ENCODE data around the gene PAQR3. TPM values are rescaled to one million over a fixed set of nuclear protein-coding genes. Genes with fewer than 3 reads are reported as not detected.

PAQR3 gene
- total and polyA plus RNA-seq, 10 of the 15 experiments (the other 5 are each of a cell fraction or from before 2014, with no cell fraction given), result 2.2 to 25.4 (median 7.2) TPM

DNA sequence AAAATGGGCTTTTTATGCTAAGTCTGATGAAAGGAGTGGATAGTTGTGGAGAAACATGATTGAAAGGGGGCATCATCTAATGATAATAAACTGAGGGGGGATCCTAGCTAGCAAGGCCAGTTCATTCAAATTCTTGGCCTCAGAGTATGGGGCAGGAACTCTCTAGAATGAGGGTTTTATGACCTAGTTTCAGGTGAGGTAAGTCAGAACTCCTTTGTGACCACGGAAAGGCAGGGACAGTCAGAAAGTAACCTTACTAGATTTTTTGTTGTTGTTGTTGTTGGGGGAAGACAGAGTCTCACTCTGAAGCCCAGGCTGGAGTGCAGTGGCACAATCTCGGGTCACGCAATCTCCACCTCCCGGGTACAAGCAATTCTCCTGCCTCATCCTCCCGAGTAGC lies 1.5 kb upstream of the PAQR3 start:
- Histone ChIP-seq H3K36me3 (ENCODE audit: control insufficient read depth in 2 of 2, insufficient read depth in 2 of 2, low read length in 1 of 2) (no peaks in the 10 kb centered on the region), H3K79me2 (ENCODE audit: control insufficient read depth, insufficient read depth, low read length) (peaks cover 1% of the 10 kb centered on the region), H3K27ac (ENCODE audit: control insufficient read depth, insufficient read depth) (no peak overlapping the region), H4K20me1 (ENCODE audit: control insufficient read depth, insufficient read depth) (no peaks in the 10 kb centered on the region), H3K9me3 (replicated peaks; ENCODE audit: control insufficient read depth, insufficient read depth, low read length) (no peaks in the 10 kb centered on the region), H3K27me3 (replicated peaks in 1 of 2; ENCODE audit: control insufficient read depth in 2 of 2, insufficient read depth in 2 of 2, low read length in 1 of 2) (peaks cover 0 to 2% of the 10 kb centered on the region in 2 experiments; a peak in 1 of 4 replicates), H3K4me1 (ENCODE audit: control insufficient read depth, insufficient read depth, low read length) (no peaks in the 10 kb centered on the region; the same call in 1 of the 2 replicates), H3K4me2 (ENCODE audit: control insufficient read depth, insufficient read depth) (no peak overlapping the region), H2AFZ (ENCODE audit: control insufficient read depth, low read depth, low read length) (no peak overlapping the region), H3K9ac (ENCODE audit: control insufficient read depth, insufficient read depth, low read length) (no peak overlapping the region), H3K4me3 (no peak overlapping the region)
- intact Hi-C loops (cut with micrococcal nuclease; ENCODE audit: unreplicated experiment) (no loop called here), in situ Hi-C loops (cut with MboI) (loop anchor here (10.0 kb wide), 1 partner anchor 1274 kb away; no protein-coding TSS in a partner anchor)
- TF ChIP-seq POLR2AphosphoS5 (IDR thresholded peaks at IDR 0.05; ENCODE audit: low read length) (no peak), RUNX3 (IDR thresholded peaks at IDR 0.05; ENCODE audit: low read length) (peak; percentile 40; the same call in 1 of the 2 replicates), MEF2A (IDR thresholded peaks at IDR 0.05; ENCODE audit: insufficient read depth, low read depth, low read length) (no peak), HDAC6 (IDR thresholded peaks at IDR 0.05; ENCODE audit: unreplicated experiment) (no peak)
- ATAC-seq, result peak; percentile 15; the same call in 2 of the 3 replicates
- 50% methylated on average over 5 of the region's 5 CpGs for WGBS (ENCODE audit: insufficient coverage, insufficient replicate concordance, low lambda C conversion rate, missing lambda C conversion rate)
- RAD21 ChIA-PET (ENCODE audit: unreplicated experiment), result no interaction called here
- FAIRE-seq, result no peak
- no TSS peak for BruUV-seq (replicated peaks)
- no peak for DNase-seq (ENCODE audit: low read depth, low spot score)
- POLR2A ChIA-PET, result no interaction called here
- CTCF ChIA-PET, result interaction anchor here (4.1 kb wide), 1 partner anchor 11 kb away, joined by 26 read pairs; no protein-coding TSS in a partner anchor
- SMC1A ChIA-PET (ENCODE audit: uncharacterized antibody, unreplicated experiment), result no interaction called here

DNA sequence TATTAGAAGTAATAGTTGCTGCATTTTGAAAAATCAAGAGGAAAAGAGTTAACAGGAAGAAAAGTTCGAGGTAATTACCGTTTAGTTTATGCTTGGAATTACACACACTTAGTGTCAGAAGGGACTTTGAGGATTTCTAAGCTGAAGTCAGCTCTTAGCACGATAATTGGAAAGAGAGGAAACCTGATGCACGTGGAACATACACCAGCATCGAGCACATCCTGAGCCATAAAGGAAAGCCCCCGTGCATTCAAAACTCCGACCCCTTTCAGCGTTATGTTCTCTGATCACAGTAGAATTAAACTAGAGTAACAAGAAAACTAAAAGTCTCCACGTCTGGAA lies 400 bp upstream of the PAQR3 start:
- TF ChIP-seq, protein P1, sequence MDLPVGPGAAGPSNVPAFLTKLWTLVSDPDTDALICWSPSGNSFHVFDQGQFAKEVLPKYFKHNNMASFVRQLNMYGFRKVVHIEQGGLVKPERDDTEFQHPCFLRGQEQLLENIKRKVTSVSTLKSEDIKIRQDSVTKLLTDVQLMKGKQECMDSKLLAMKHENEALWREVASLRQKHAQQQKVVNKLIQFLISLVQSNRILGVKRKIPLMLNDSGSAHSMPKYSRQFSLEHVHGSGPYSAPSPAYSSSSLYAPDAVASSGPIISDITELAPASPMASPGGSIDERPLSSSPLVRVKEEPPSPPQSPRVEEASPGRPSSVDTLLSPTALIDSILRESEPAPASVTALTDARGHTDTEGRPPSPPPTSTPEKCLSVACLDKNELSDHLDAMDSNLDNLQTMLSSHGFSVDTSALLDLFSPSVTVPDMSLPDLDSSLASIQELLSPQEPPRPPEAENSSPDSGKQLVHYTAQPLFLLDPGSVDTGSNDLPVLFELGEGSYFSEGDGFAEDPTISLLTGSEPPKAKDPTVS (IDR thresholded peaks at IDR 0.05; ENCODE audit: low read depth, low read length), result no peak
- TF ChIP-seq, protein P2, sequence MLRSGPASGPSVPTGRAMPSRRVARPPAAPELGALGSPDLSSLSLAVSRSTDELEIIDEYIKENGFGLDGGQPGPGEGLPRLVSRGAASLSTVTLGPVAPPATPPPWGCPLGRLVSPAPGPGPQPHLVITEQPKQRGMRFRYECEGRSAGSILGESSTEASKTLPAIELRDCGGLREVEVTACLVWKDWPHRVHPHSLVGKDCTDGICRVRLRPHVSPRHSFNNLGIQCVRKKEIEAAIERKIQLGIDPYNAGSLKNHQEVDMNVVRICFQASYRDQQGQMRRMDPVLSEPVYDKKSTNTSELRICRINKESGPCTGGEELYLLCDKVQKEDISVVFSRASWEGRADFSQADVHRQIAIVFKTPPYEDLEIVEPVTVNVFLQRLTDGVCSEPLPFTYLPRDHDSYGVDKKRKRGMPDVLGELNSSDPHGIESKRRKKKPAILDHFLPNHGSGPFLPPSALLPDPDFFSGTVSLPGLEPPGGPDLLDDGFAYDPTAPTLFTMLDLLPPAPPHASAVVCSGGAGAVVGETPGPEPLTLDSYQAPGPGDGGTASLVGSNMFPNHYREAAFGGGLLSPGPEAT (IDR thresholded peaks at IDR 0.05; ENCODE audit: low read depth), result no peak
- no peak for TF ChIP-seq YY1 (IDR thresholded peaks at IDR 0.05; ENCODE audit: low read depth, low read length)
- TF ChIP-seq, protein P3, sequence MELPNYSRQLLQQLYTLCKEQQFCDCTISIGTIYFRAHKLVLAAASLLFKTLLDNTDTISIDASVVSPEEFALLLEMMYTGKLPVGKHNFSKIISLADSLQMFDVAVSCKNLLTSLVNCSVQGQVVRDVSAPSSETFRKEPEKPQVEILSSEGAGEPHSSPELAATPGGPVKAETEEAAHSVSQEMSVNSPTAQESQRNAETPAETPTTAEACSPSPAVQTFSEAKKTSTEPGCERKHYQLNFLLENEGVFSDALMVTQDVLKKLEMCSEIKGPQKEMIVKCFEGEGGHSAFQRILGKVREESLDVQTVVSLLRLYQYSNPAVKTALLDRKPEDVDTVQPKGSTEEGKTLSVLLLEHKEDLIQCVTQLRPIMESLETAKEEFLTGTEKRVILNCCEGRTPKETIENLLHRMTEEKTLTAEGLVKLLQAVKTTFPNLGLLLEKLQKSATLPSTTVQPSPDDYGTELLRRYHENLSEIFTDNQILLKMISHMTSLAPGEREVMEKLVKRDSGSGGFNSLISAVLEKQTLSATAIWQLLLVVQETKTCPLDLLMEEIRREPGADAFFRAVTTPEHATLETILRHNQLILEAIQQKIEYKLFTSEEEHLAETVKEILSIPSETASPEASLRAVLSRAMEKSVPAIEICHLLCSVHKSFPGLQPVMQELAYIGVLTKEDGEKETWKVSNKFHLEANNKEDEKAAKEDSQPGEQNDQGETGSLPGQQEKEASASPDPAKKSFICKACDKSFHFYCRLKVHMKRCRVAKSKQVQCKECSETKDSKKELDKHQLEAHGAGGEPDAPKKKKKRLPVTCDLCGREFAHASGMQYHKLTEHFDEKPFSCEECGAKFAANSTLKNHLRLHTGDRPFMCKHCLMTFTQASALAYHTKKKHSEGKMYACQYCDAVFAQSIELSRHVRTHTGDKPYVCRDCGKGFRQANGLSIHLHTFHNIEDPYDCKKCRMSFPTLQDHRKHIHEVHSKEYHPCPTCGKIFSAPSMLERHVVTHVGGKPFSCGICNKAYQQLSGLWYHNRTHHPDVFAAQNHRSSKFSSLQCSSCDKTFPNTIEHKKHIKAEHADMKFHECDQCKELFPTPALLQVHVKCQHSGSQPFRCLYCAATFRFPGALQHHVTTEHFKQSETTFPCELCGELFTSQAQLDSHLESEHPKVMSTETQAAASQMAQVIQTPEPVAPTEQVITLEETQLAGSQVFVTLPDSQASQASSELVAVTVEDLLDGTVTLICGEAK (IDR thresholded peaks at IDR 0.05; ENCODE audit: borderline replicate concordance), result peak; percentile 25; the same call in 1 of the 2 replicates
- intact Hi-C loops (cut with micrococcal nuclease; ENCODE audit: unreplicated experiment), result loop anchor here (5.0 kb wide), 1 partner anchor 327 kb away; no protein-coding TSS in a partner anchor
- SMC1A ChIA-PET (ENCODE audit: uncharacterized antibody, unreplicated experiment), result interaction anchor here (1.1 to 3.5 kb wide), 6 partner anchors 8 to 348 kb away, joined by 3 to 20 read pairs (median 6); no protein-coding TSS in a partner anchor
- H3K79me2 ChIP-seq (ENCODE audit: control insufficient read depth, insufficient read depth, low read length), result peaks cover 1% of the 10 kb centered on the region
- CTCF ChIA-PET, result interaction anchor here (0.6 to 4.1 kb wide), 6 partner anchors 13 to 1611 kb away, joined by 3 to 26 read pairs (median 5); no protein-coding TSS in a partner anchor
- ATAC-seq, result peak; percentile 9
- peak overlapping the region; percentile 2; the same call in 1 of the 2 replicates for H3K9ac ChIP-seq (ENCODE audit: control insufficient read depth, insufficient read depth, low read length)
- peak overlapping the region; percentile 75 for H2AFZ ChIP-seq (ENCODE audit: control insufficient read depth, low read depth, low read length)
- no peaks in the 10 kb centered on the region; the same call in 2 of the 3 replicates for H3K9me3 ChIP-seq (replicated peaks; ENCODE audit: control insufficient read depth, insufficient read depth, low read length)
- FAIRE-seq, result no peak
- H3K27ac ChIP-seq (ENCODE audit: control insufficient read depth, insufficient read depth), result no peak overlapping the region
- POLR2A ChIA-PET, result interaction anchor here (0.6 to 0.7 kb wide), 7 partner anchors 17 to 656 kb away, joined by 3 to 5 read pairs (median 4); no protein-coding TSS in a partner anchor
- H3K4me3 ChIP-seq, result peak overlapping the region; percentile 78; the same call in 1 of the 2 replicates
- H3K27me3 ChIP-seq (replicated peaks in 1 of 2; ENCODE audit: control insufficient read depth in 2 of 2, insufficient read depth in 2 of 2, low read length in 1 of 2), result no peaks in the 10 kb centered on the region
- WGBS (ENCODE audit: insufficient coverage, insufficient replicate concordance, low lambda C conversion rate, missing lambda C conversion rate), result 8% methylated on average over 9 of the region's 9 CpGs
- peak overlapping the region; percentile 67 for H3K4me2 ChIP-seq (ENCODE audit: control insufficient read depth, insufficient read depth)
- RAD21 ChIA-PET (ENCODE audit: unreplicated experiment), result interaction anchor here (0.6 to 1.1 kb wide), 7 partner anchors 10 to 880 kb away, joined by 3 to 4 read pairs (median 3); no protein-coding TSS in a partner anchor
- H4K20me1 ChIP-seq (ENCODE audit: control insufficient read depth, insufficient read depth), result no peaks in the 10 kb centered on the region
- DNase-seq (ENCODE audit: low read depth, low spot score), result no peak
- no peaks in the 10 kb centered on the region for H3K36me3 ChIP-seq (ENCODE audit: control insufficient read depth in 2 of 2, insufficient read depth in 2 of 2, low read length in 1 of 2)
- no TSS peak for BruUV-seq (replicated peaks)
- H3K4me1 ChIP-seq (ENCODE audit: control insufficient read depth, insufficient read depth, low read length), result no peaks in the 10 kb centered on the region; the same call in 1 of the 2 replicates
- in situ Hi-C loops (cut with MboI), result loop anchor here (10.0 kb wide), 1 partner anchor 1275 kb away; no protein-coding TSS in a partner anchor

Measured in GM12878 (cell line).